Renal pelvis (tissue), 4 donors: ENCODE results near the gene NPTX2. TPM values are rescaled to one million over a fixed set of nuclear protein-coding genes. Genes with fewer than 3 reads are reported as not detected.

ENCODE experiments used
- DNase-seq: peaks from one replicate; pipeline ENCODE4 v3.0.0-alpha.2; 2013
- polyA plus RNA-seq, 3 donors: library from polyadenylated mRNA; unstranded; fragments of 120-200 nt; gene quantifications; one replicate each; pipeline ENCODE4 v1.2.1, GENCODE V29; 2013; ENCODE audit not compliant: insufficient read length in 3 of 3

NPTX2 gene
- polyA plus RNA-seq, 3 donors = 2.0 to 4.6 (median 4.2) TPM

DNA sequence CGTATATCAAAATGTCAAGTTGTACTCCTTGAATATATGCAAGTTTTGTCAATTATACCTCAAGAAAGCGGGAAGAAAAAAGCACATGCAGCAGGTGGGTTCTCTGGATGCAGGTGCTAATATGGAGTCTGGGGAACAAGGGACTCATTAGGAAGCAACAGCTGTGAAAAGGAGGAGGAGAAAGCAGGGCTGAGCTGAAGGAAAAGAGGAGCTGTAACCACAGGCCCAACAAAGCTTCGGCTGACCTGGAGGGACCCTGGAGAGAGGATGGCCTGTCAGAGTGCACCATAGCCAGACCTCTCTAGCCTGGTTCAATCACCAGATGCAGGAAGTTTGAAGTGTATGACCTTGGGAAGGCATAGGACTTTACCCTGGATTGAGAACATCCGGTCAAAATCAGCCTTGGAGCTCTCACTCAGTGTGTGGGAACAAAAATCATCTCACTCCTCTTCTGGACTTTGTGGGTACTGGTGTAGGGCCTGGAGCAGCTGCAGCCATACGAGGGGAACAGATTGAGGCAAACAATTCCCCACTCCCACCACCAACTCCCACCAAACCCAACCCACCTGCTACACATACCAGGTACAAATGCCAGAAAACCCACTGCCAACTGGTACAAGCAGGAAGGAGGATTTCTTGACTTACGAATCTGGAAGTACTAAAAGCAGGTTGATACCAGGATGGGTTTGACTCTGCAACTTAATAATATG lies 36.7 kb downstream of the NPTX2 start:
- DNase-seq = no peak

DNA sequence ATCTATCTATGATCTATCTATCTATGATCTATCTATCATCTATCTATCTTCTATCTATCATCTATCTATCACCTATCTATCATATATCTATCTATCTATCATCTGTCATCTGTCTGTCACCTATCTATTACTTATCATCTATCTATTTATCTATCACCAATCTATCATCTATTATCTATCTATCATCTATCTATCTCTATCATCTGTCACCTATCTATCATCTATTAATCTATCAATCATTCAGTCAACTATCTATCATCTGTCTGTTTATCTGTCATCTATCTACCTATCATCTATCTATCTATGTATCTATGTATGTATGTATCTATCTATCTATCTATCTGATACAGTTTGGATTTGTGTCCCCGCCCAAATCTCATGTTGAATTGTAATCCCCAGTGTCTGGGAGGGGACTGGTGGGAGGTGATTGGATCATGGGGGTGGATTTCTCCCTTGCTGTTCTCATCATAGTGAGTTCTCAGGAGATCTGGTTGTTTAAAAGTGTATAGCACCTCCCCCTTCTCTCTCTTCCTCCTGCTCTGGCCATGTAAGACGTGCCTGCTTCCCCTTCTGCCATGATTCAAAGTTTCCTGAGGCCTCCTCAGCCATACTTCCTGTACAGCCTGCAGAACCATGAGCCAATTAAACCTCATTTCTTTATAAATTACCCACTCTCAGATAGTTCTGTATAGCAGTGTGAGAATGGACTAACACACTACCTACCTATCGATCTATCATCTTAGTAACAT lies 37.6 kb downstream of the NPTX2 start:
- no peak for DNase-seq

DNA sequence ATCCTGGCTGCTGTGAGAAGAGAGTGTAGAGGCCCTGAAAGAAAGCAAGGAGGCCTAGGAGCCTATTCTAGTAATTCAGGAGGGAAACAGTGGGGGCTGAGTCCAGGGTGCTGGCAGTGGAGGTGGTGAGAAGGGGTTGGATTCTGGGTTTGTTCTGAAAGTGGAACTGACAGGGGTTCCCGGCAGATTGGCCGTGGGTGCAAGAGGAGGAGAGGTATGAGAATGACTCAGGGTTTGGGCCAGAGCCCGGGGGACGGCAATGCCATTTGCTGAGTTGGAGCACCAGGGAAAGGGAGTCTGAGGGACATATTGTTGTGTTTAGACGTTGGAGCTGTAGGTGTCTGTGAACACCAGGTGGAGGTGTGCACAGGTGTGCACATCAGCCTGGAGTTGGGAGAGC lies 38.5 kb downstream of the NPTX2 start:
- DNase-seq = no peak

- DNase-seq = no peak
These were observed 39.8 kb downstream of the NPTX2 start for GRCh38 chr7:98656899-98657298.

DNA sequence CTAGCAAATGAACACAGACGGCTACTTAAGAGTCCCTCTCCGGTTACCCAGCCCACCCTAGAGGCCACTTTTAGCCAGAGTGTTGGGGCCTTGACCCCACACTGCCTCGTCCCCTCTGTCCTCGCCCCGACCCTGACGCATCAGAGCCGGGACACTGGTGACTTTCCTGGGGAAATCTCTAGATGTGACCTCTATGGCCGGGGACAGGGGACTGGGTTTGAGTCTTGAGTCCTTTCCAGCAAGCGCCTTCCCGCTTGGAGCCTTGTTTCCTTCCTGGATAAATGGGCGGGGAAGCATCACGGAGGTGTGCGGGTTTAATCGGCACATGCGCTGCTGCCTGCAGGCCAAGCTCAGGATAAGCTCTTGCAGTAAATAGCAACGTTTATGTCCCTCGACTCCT lies 40.7 kb downstream of the NPTX2 start:
- DNase-seq = no peak

DNA sequence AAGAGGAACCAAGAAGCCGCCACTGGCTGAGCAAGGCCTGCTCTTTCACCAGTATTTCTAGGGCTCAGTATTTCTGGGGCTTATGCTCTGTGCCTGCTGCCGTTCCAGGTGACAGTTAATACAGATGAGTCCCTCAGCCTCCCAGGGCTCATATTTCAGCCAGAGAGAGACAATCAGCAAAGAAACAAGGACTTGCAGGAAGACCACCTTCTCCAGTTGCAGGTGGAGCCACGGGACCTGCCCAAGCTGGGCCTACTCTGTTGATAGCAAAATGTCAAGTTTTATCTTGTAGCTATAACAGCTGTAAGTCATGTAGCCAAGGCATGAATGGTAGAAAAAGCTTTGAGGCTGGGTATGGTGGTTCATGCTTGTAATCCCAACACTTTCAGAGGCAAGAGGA lies 42.7 kb downstream of the NPTX2 start:
- no peak for DNase-seq

GRCh38 chr7:98661607-98662006 lies 44.5 kb downstream of the NPTX2 start:
- DNase-seq = no peak

DNA sequence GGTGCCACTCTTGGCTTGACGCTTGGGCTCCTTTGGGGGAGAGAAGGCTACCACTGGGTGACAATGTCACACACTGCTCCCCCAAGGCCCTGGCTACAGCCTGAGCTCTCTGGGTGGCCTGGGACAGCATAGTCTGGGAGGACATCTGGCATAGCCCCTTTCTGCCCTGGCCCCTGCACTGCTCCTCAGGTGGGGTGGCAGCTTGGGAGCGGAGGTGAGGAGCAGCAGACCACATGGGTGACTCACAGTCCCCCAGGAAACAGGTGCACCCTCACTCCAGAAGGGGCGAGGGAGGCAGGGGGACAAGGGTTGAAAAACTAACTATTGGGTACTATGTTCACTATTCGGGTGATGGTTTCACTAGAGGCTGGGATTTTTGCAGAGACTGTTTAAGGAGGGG lies 45.2 kb downstream of the NPTX2 start:
- DNase-seq = no peak

DNA sequence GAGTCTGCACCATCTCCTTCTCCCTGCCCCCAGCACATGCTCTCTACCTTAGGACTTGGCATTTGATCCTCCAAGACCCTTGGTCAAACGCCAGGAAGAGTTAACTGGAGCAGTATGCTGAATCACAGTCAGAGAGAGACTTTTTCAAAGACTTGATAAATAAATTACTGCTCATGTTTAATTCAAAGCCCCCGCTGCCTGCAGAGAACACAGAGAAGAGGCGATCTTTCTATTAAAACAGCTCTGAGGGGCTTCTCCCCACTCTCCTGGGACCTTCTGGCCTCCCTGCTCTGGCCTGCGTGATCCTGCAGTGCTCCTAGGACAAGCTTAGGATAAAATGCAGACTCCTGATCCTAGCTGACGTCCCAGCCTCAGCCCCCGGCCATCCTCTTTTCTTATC lies 47.8 kb downstream of the NPTX2 start:
- no peak for DNase-seq

DNA sequence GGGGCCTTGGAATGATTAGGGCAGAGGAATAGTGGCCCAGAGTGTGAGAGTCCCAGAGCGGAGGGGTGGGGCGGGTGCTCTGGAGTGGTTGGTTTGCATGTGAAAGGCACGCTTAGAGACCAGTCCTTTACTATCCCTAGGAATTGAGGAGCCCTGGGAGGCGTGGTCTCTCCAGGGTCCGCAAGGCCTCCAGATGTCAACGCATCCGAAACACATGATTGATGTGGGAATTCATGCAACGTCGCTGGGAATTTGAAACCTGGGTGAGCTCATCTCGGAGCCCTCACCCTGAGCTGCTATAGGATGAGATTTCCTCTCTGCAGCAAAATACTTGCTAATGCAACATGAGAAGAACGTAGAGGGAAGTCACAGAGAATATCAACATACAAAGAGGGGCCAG lies 51.2 kb downstream of the NPTX2 start:
- DNase-seq = peak; percentile 24

GRCh38 chr7:98669329-98670000 lies 52.4 kb downstream of the NPTX2 start:
- peak; percentile 16 for DNase-seq

DNA sequence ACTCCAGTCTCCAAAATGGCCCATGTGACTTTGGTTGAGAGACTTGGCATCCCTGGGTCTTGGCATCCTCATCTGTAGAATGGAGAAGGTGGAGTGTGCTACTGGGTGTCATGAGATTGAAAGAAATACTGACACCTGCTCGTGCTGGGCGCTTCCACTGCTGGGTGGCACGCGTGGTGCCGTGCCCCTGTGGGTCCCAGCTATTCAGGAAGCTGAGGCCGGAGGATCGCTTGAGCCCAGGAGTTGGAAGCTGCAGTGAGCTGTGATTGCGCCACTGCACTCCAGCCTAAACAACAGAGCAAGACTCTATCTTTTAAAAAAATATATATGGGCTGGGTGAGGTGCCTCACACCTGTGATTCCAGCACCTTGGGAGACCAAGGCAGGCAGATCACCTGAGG lies 53.1 kb downstream of the NPTX2 start:
- DNase-seq = no peak

GRCh38 chr7:98671733-98672331 lies 54.7 kb downstream of the NPTX2 start:
- no peak for DNase-seq

GRCh38 chr7:98674461-98674860 lies 57.4 kb downstream of the NPTX2 start:
- DNase-seq = no peak

DNA sequence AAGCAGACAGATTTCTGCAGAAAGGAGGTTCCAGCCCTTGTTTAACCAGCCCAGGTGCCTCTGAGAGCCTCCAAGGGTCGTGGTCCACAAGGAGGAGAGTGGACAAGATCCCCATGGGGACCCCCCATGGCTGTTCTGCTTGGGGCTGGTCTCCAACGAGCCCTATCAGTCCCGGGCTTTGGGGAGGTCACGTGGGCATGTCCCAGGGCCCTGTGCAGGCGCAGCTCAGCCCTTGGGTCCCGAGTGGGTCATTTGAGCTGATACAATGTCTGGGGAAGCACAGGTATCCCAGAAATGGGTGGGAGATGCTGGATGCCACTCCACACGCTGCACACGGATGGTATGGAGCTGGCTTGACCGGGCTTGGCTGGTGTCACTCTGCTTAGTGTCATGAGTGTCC lies 57.8 kb downstream of the NPTX2 start:
- no peak for DNase-seq

DNA sequence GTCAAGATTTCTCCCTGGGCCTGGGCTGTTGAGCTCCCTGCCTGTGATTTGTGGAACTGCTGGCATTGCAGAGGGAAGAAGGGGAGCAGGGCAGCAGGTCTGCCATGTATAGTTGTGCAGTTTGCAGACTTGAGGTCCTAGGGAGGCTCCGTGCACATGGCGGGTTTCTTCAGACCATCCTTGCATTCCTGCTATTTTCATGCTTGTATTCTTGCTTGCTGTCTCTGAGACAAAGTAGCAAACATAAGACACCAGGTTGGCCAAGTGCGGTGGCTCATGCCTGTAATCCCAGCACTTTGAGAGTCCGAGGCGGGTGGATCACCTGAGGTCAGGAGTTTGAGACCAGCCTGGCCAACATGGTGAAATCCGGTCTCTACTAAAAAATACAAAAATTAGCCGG lies 61.1 kb downstream of the NPTX2 start:
- no peak for DNase-seq

Other genes with a start within 250 kb of the NPTX2 start
- 10 to 100 TPM; 12.1 to 17.6 (median 16.2) TPM for gene BAIAP2L1, start 216.2 kb upstream of the NPTX2 start, polyA plus RNA-seq